ENCODE measurements around the gene ZNF263.

GRCh38 chr16:3282730-3283542 lies at the start of gene ZNF263:
- no peak for TF ChIP-seq CTCF (IDR thresholded peaks at IDR 0.05; ENCODE audit: borderline replicate concordance, extremely low read depth, low read length, poor library complexity, severe bottlenecking)
- no peak for TF ChIP-seq EZH2 (IDR thresholded peaks at IDR 0.05; ENCODE audit: borderline replicate concordance, low read depth, low read length, severe bottlenecking)
